ENCODE measurements around the gene IFNL3. TPM values are rescaled to one million over a fixed set of nuclear protein-coding genes. Genes with fewer than 3 reads are reported as not detected.

The IFNL3 gene
- total and polyA plus RNA-seq, 9 of the 15 experiments (the other 6 are each of a cell fraction or from before 2014, with no cell fraction given), result not detected

- no peak for TF ChIP-seq PATZ1 (CRISPR knock-in tag; IDR thresholded peaks at IDR 0.05; ENCODE audit: borderline replicate concordance)
- peak; percentile 89 for TF ChIP-seq ZNF224 (CRISPR knock-in tag; IDR thresholded peaks at IDR 0.05)
- no peak for TF ChIP-seq CBX1 (IDR thresholded peaks at IDR 0.05; ENCODE audit: low read depth)
- TF ChIP-seq GTF2A2 (tag; IDR thresholded peaks at IDR 0.05), result no peak
- TF ChIP-seq CREB3 (tag; conservative IDR thresholded peaks at IDR 0.05; ENCODE audit: low read depth), result no peak
- no peak for TF ChIP-seq POLR3G (IDR thresholded peaks at IDR 0.05; ENCODE audit: extremely low read depth, insufficient read length, insufficient replicate concordance)
- no peak for TF ChIP-seq BCLAF1 (IDR thresholded peaks at IDR 0.05; ENCODE audit: borderline replicate concordance in 1 of 2, control insufficient read depth in 1 of 2, low read depth in 2 of 2, low read length in 1 of 2)
- TF ChIP-seq TEAD1 (CRISPR knock-in tag; IDR thresholded peaks at IDR 0.05), result no peak
- no peak for TF ChIP-seq FOXA3 (CRISPR knock-in tag; conservative IDR thresholded peaks at IDR 0.05 in 1 of 2, IDR thresholded peaks at IDR 0.05 in 1 of 2)
- no peak for TF ChIP-seq ZNF384 (IDR thresholded peaks at IDR 0.05; ENCODE audit: low read depth, low read length)
- TF ChIP-seq HDAC1 (IDR thresholded peaks at IDR 0.05), result no peak
- TF ChIP-seq MAX (CRISPR knock-in tag; IDR thresholded peaks at IDR 0.05), result 0 out of 2 replicates have a peak, but pooled peaks have one; percentile 5
- no peak for TF ChIP-seq ZNF280A (IDR thresholded peaks at IDR 0.05; ENCODE audit: low read depth, partially characterized antibody)
- TF ChIP-seq E2F3 (CRISPR knock-in tag; IDR thresholded peaks at IDR 0.05), result no peak
- no peak for TF ChIP-seq PHB2 (IDR thresholded peaks at IDR 0.05; ENCODE audit: low read depth)
- no peak for TF ChIP-seq ZNF239 (CRISPR knock-in tag; IDR thresholded peaks at IDR 0.05)
- TF ChIP-seq PCBP2 (IDR thresholded peaks at IDR 0.05; ENCODE audit: low read depth, low read length, poor library complexity, severe bottlenecking), result no peak
- no peak for TF ChIP-seq SMARCA4 (IDR thresholded peaks at IDR 0.05)
- peak; percentile 72 for TF ChIP-seq L3MBTL2 (IDR thresholded peaks at IDR 0.05)
- no peak for TF ChIP-seq ZZZ3 (IDR thresholded peaks at IDR 0.05)
Measured at GRCh38 chr19:39205449-39205764, 39.4 kb downstream of the IFNL3 start (continued).
